GM19043 (cell line): ENCODE data around the gene DLG2.
A peak's percentile ranks its signal among the peaks of the same experiment; 100 is the strongest.
"Not testable (repeated sequence)": the region's sequence is repeated elsewhere in the genome, so short reads cannot be mapped to it uniquely, and the experiment has no call there.

Source experiments
- ATAC-seq: cut with Tn5 transposase; IDR thresholded peaks from one replicate; pipeline ENCODE4 v1.9.1; 2021; ENCODE audit warnings: low read depth; ENCODE audit not compliant: unreplicated experiment

The DLG2 gene

DNA sequence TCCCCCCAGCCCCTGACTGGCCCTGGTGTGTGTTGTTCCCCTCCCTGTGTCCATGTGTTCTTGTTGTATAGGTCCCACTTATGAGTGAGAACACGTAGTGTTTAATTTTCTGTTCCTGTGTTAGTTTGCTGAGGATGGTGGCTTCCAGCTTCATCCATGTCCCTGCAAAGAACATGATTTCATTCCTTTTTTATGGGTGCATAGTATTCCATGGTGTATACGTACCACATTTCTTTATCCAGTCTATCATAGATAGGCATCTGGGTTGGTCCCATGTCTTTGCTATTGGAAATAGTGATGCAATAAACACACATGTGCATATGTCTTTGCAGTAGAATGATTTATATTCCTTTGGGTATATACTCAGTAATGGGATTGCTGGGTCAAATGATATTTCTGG, 1895.9 kb downstream of the DLG2 start:
- ATAC-seq, result not testable (repeated sequence)

DNA sequence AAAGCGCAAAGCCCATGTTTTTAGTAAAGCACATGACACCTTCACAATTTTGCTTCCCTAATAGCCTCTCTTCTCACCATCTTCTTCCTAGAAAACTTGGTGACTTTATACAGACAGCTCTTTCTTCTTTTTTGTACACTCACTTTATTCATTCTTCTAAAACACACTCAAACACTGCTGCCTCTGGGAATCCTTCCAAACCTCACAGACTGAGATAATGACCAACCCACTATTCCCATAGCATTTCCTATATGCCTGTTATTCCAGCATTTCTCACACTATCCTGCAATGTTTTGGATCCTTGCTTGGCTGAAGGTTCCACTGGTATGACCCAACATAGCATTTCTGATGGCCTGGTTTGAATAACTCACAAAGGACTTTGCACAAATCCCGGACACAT, 1898.9 kb downstream of the DLG2 start:
- no peak for ATAC-seq

DNA sequence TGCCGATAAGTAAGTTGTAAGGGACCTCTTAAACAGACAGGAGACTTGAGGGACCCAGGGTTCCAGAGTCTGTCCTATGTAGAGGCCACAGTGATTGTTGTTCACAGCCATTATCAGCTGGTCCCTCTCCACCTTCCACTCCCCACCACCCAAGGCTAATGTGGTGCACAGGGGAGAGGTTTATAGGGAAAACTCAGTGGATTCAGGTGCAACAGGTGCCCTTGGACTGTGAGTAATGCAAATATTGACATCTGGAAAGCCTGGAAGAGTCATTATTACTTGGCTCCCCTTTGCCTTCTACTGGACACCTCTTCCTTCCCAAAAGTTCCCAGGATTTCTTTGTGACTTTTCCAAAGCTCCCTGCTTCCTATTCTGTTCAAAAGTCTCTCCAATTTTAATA, 1899.9 kb downstream of the DLG2 start:
- no peak for ATAC-seq

DNA sequence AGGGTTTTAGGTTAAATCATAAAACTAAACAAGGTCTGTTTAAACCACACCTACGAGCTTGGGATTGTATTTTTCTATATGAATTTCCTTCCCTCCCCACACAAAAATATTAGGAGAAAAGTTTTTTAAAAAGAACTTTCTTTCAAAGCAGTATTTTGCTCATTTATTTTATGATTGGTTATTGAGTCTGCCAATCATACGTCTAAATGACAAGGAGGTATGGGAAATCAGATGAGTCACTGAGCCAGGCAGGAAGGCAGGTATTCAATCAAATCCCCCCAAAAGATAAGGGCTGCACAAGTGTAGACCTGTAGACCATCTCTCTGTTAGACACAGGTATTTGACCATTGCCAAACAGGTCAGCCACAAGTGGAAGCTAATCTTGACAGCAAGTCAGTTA, 1900.8 kb downstream of the DLG2 start:
- ATAC-seq, result no peak

DNA sequence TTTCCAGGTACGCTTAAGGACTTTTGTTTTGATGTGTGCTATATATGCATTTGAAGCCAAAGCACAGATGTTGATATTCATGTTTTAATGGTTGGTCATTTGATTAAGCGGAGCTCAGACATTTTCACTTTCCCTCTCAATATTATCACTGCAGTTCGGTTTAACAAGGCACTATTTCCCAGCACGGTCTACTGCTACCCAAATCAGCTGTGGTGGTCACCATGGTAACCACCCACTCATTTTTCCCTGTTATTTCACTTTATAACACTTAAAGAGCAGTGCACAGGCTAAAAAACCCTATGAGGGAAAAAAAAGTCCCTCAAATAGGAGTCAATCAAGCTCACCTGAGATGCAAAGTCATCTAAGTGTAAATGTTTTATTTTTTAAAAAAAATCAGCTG, 1901.4 kb downstream of the DLG2 start:
- ATAC-seq, result no peak

DNA sequence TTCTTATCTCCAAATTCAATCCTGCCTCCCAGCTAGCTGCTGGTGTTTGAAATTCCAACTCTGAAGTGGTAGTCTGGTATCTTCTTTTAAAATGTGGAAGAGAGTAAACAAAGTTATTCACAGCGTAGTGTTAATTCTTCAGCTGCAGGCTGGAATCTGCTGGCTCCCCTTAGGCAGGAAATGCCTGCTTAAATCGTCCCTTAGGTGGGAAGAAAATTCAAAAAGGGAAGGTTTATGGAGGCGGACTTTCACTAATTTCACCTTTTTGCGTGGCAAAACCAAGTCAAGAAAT, 1901.9 kb downstream of the DLG2 start:
- ATAC-seq, result no peak

DNA sequence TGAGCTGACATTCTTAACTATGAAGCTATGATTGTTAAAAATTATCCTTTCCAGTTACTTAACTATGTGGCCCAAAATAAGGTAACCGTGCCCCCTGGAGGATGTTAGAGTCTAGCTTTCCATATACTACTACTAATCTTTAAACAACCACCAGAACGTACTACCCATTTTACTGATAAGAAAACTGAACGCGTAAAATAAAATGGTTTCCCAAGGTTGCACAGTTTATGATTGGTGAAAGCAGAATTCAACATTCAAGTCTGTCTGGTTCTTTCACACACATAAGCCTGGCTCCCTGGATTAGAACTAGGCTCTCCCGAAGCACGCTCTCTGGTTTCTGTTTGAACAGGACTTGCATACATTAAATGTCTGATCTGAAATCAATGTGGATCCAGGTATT, 1903.1 kb downstream of the DLG2 start:
- peak; percentile 67 for ATAC-seq

DNA sequence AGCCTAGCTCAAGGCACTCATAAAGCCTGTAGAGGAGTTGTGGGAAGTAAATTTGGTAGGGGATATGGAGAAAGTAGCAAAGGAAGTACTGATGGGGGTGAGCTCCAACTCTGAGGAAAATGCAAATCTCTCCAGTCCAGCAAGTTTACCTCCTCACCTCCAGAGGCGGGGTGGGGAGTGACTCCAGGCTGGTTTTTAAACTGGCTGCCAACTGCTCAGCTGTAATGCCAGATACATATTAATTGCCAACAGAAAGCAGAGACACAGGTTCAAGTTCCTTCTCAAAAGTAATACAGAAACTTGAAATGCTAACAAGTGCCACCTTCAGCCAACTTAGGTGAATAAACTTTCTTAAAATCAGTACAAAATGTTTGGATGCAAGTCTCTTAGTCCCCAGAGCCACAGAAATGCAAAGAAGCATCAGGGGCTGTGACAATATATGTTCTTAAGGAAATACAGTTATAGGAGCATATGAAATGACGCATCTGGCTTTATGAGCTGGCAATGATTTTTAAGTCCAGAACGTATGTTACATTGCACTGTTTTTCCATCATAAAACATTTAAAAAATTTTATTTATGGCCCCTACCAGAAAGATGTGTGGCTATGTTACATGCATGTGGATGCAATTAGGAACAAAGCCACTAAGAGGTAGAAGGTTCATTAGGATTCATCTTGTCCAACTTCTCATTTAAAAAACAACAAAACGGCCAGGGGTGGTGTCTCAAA, 1904.6 kb downstream of the DLG2 start:
- no peak for ATAC-seq

DNA sequence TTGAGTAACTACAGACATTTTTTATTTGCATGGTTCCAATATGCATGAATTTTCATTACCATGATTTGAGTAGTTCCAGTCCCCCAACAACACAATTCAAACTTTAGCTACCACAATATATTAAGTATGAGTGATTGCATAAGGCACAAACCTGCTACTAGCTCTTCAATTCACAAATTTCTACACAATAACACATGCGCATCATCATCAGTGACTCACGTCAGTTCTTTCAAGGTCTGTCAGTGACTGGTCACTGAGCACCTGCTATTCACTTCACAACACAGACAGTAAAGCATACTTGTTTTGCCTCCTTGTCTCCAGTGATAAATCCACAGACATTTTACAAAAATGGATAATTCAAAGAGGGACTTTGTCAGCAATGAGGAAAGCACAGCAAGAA, 1905.9 kb downstream of the DLG2 start:
- no peak for ATAC-seq

DNA sequence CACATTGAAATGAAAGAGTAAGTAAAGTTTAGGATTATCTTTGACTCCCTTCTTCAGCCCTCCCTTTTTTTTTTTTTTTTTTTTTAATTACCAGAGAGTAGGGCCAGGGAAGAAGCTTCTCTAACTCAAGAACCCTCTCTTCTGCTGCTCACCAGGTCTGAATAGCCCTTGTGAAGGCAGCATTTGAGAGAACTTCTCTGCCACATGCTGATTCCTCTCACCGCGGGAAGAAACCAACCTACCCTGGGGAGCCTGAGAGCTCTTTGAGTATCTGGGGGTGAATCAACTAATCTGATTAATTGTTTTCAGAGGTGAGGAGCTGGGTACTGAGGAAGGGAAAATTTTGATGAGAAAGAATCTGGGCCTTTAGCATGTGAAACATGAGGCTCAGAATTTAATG, 1906.5 kb downstream of the DLG2 start:
- no peak for ATAC-seq

DNA sequence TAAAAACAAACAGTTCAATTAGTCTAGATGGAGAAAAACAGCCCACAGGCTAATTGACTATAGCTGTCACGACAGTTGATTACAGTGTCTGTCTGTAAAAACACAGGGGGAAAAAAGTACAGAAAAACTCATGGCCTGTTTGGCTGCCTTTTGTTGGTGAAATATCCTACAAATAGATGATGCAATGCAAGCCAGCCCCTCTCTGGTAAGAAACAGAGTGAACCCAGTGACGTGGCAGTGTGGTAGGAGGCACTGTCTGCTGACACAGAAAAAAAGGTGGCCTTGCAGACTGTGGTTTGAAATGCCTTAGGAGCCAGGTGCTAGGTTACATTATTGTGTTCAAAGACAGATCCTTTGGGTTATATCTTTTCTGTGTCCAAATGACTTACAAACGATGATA, 1909.6 kb downstream of the DLG2 start:
- no peak for ATAC-seq

DNA sequence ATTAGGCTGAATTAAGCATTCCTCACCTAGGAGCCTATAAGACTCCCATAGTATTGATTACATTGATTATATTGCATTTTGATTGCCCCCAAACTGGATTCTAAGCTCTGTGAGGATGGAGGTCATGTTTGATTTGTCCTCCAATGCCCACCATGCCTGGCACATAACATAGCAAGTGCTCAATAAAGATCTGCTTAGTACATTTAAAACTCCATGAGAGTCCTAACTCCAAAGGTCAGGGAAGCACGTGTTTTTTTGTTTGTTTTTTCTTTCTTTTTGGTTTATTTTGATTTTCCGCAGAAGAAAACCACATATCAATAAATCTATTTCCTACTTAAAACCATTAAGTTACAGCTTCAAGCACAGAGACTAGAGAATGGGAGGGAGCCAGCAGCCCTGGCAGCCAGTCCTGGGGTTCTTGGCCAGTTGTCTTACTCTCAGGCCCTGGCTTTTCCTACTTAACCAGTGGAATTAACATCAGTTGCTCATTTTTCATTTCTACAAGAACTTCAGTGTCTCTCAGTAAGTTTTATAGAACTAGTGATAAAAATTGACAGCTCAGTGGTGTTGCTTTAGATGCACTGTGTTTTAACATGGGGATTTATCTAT, 1911.1 kb downstream of the DLG2 start:
- ATAC-seq, result no peak

DNA sequence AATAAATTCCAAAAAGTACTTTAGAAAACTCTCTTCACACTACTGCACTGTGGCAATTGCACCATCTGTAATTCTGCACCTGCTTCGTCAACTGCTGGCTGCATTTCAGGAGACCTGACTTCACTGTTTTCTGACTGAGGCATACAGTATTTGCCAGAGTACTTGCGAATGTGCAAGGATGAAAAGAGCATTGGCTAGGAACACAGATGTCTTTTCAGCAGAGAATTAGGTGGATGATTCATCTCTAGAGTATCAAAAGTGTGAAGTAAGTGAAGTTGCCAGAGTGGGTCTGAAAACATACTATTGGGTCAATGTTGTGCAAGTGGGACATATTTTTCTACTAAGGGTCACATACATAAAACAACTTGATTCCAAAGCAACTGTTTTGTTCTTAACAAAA, 1913.4 kb downstream of the DLG2 start:
- ATAC-seq, result no peak

DNA sequence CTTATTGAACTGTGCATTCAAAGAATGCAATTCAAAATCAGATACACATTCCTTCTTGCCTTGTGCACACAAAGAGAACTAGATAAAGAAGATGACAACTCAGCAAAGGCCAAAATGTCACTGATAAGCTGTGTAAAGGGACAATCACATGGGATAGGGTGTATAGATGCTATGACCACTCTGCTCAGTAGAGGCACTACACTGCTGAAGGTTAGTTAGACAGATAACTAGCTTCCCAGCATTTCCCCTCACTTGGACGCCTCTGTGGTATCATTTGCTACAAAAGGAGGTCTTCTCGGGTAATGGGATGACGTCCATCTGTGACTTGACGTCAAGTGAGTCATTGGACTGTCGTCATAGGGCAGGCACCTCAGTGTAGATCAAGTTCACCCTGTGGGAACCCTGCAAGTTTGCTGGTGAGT, 1916.0 kb downstream of the DLG2 start:
- no peak for ATAC-seq

DNA sequence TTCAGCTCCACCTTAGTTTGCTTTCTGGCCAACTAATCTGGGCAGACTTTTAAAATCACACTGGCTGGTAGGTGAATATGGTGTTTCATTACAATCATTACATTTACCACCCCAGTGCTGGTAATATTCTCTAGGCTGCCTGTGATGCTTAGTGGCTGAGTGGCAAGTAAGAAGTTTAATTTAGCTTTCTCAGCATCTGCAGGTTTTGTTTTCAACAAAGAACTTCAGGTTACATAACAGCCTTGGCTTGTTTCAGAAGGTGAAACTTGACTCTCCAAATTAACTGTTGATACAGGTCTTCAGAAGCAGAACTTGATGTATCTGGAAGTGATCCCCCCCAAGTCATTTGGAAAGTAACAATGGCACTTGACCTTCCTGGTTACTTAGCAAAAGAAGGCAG, 1917.7 kb downstream of the DLG2 start:
- ATAC-seq, result no peak

DNA sequence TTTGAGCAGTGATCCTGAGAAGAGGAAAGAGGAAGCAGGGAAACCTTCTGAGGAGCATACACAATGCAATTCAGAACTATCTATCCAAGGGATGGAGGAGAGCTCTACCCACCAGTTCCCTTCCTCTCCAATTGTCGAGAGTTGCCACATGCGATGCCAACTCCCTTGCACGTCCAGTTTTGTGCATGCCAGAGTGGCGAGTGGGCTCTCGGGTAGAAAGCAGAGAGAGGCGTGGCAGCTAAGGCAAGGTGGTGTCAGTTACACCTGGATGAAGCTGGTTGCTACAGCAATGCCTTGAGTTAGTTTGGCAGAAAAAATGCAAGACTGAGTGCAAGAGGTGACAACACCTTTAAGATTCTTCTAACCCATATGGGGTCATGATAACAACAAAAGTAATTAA, 1920.6 kb downstream of the DLG2 start:
- ATAC-seq, result no peak

DNA sequence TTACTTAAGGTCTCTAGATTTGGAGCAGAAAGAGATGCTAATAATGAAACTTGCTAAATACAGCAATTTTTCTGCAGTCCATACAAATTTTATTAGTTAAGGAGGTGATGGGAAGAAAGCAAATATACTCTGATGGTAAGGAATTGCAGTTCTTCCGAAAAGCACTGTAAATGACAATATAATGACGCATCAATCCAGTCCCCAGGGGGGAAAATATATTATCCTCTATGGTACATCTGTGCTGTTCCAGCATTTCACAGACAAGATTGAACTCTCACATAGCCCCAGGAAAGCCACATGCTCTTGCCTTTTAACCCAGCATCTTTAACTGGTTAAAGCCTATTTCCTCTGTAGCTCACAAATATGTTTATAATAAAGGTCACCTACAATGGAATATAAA, 1924.3 kb downstream of the DLG2 start:
- no peak for ATAC-seq

DNA sequence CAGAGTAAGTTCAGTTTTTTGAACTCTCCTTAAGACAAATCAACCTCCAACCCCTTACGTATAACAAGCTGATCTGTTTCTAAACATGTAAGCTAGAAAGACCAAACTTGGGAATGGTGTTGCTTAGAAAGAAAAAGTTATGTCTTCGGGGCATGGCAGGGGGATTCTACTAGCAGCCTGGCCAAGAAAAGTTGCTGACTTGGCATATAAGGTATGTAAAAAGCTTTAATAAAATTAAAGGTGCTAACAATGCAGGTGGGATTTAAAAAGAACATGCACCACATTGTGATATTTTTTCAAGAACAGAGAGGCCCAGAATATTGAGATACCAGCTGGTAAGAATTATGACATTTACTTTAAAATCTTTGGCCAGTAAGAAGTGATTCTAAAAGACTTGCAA, 1929.6 kb downstream of the DLG2 start:
- no peak for ATAC-seq

DNA sequence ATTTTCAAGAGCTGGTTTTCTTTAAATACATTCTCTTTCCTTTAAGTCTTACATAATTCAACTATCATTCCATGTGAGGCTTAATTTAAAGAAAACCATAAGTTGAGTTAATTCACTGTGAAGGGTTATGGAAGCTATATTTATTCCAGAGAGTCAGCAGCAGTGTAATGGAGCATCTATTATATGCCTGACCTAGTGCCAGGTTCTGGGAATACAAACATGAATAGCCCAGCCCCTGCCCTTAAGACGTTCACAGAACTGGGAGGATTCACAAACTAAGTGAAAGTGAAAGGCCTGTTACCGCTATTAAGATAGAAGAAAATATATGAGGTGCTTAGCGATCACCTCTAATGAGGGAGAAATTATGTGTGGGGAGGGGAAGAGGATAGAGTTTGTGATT, 1932.1 kb downstream of the DLG2 start:
- ATAC-seq, result no peak

DNA sequence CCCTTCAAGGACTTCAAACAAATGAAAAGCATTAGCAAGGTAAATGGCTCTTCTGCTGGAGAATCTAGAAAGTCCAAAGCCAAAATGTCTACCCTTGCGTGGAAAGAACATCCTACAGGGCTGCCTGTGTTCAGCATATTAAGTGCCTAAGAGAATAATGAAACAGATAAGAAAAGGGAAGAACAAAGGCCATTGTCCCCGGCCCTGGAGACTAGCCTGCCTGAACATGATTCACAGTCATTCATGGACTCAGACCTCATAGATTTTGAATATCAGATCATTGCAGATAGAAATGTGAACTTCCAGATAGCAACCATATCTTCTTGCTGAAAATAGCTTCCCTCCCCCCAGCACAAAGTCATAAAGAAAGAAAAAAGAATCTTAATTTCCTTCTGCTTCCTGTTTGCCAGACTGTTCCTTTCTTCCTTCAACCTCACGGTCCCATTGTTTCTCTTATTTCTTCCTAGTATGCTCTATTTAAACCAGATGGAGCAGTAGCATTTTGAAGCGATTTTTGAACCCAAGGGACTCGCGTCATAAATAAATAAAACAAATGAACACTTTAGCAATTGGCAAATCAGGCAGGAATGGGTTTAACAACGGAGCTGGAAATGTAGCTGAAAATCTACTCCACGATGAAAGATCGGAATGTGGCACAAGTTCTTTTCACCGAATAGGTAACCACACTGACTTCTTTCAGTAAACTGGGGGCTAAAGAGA, 1932.8 kb downstream of the DLG2 start:
- no peak for ATAC-seq

DNA sequence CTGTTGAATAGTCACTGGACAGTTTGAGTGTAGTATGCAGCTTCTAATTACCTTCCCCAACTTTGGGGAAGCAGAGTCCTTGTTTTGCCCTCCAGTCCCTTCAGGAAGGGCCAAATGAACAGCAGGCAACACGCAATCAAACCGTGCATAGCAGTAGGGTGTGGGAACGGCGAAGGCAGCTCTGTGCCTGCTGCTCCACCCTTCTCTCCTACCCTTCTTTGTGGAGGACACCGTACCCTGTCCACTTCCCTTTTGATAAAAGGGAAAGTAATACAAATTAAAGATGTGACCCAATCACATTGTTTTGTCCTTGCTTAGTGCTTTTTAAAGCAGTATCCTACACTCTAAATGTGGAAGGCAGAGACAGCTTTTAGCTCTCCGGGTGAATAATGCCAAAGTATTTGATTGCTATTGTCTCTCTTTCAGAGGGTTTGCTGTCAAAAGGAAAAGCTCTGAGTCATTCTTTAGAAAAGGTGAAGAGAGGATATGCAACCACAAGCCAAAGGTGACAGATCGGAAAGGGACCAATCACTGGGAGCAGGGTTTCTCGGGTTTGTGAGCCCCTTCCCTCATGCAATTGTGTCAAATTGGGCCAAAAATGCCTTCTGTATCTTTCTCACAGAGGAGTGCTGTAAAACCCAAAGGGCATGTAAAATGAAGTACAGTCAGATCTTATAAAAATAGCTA, 1933.7 kb downstream of the DLG2 start:
- ATAC-seq, result no peak

DNA sequence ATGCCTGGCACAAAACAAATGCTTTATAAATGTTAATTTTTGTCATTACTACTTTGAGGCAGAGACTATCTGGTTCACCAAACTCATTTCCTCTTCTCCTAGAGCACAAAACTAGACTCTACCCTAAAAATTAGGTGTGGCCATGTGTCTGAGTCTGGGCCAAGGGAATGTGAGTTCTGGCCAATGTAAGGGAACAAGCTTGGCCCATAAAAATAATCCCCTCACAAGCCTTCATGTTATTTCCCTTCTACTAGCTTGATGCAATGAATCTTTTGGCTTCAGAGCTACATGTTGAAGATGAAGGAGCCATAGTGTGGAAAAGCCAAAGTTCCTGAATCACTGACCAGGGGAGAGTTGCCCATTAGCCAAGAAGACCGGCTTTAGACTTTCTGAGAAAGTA, 1934.5 kb downstream of the DLG2 start:
- no peak for ATAC-seq
